G401.6 (cell line): ENCODE results near the gene ZCCHC24.

Experiments used
- FAIRE-seq: peaks from 2 replicates; lab custom pipeline; 2012; peaks lifted over from hg19 to GRCh38; lab: Jason Lieb, UNC

Gene ZCCHC24

DNA sequence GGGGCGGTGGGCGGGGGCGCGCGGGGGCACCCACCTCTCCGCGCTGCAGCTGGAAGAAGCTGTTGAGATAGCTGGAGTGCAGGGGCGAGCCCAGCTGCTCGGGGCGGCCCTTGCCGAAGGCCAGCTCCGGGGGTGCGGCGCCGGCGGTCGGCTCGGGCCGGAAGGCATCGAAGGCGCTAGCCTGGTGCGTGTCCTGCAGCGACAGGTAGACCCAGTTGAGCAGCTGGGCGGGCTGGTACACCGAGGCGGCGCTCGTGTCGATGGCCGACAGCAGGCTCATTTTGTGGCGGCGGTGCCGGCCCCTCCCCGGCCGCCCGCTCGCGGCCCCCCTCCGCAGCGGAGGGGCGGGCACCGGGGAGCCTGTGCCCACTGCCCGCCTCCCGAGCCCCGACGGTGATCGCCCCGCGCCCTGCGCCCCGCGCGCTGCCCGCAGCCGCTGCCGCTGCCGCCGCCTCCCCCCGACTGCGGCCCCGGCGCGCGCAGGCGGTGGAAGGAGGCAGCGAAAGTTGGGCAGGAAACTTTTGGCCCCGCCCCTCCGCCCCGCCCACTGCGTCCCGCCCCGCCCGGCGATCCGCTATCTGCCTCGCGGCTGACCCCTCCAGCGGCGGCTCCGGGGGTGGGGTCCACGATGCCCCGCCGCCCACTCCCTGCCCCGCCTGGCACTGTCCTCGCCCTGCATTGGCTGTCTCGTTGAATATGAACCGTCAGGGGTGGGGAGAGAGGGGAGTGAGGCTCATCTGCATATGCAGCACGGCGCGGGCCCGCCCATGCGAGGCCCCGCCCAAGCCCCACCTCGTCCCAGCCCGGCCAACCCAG, at the start of gene ZCCHC24:
Gene ZCCHC24, minus strand, starts transcription at position 464 of the 816 bp plus-strand sequence. Its CDS starts 184 bp downstream, at position 280.
- FAIRE-seq = peak; percentile 77

DNA sequence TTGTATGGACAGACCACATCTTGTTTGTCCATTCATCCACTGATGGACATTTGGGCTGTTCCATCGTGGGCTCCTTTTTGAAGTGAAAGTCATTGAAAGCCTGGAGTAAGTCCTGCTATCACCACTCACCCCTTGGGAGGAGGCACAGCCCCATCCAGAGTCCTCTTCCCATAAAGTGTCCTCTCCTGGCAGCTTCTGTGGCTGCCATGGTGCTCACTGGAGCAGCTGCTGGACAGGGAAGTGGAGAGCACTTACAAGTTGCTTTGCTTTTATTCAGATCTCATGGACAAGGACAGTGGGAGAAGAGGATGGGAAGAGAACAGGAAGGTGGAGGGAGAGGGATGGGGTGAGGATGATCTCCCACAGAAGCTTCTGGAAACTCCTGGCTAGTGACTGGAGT, 48.4 kb upstream of the ZCCHC24 start:
- no peak for FAIRE-seq

- no peak for FAIRE-seq
These were observed 47.4 kb upstream of the ZCCHC24 start for GRCh38 chr10:79492839-79493238.

DNA sequence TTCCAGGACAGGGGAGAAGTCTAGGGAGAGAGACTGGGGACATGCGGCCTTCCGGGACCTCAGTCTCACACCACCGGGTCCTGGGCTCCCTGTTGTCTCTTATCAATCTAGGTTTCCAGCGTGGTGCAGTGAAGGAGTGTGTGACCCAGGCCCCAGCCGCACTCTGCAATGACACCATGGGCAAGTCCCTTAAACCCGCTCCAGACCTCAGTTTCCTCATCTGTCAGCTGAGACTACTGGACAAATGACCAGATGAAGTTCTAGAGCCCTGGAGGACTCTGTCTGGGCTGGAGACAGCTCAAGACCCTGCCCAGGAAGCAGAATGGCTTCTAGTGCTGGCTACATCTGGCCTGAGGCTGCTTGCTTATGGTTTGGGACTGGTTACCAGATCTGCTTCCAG, 46.8 kb upstream of the ZCCHC24 start:
- no peak for FAIRE-seq

DNA sequence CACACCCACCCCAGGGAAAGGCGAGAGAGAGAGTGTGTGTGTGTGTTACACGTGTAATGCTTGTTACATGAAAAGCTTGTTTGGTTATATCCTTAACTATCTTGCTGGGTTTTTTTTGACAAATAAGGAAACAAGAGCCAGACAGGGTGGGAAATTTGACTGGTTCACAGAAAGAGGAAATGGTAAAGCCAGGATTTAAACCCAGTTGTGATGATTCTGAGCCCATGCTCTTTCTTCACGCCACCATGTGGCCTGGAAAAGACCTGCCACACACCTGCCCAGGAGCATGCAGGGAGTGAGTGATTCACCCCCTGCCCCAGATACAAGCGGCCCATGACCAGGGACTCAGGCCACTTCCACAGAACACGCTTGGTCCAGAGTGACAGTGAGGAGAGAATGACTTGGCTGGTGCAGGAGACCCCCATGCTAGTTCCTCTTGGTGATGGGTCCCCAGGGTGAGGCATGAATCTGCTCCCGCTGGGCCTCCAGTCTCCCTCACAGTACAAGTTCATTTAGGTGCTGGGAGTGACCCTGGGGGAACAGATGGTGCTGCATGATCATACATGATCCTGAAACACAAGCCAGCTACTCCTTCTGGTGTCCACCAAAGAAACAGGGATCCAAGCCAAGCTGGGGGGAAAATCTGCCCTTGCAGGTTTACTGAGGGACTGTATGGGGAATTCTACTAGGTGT, 45.9 kb upstream of the ZCCHC24 start:
- no peak for FAIRE-seq

GRCh38 chr10:79490400-79491142, 45.1 kb upstream of the ZCCHC24 start:
- no peak for FAIRE-seq

- FAIRE-seq = no peak
These were observed 43.4 kb upstream of the ZCCHC24 start for GRCh38 chr10:79488870-79489269.

DNA sequence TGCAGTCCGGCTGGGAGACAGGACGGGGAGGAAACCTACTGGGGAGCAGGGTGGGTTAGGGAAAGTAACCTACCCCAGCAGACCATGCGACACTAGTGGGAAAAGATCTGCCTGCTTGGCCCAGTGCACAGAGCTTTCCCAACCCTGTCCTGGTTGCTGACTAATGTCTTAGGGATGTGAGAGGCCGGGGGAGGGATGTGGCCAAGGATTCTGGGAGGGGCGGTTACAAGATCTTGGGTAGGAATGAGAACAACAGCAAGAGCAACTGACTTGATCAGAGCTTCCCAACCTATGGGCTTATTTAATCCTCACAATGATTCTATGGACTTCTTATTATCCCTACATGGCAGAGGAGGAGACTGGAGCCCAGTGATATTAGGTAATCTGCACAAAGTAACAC, 42.9 kb upstream of the ZCCHC24 start:
- FAIRE-seq = no peak

GRCh38 chr10:79487296-79488194, 42.1 kb upstream of the ZCCHC24 start:
- FAIRE-seq = no peak

DNA sequence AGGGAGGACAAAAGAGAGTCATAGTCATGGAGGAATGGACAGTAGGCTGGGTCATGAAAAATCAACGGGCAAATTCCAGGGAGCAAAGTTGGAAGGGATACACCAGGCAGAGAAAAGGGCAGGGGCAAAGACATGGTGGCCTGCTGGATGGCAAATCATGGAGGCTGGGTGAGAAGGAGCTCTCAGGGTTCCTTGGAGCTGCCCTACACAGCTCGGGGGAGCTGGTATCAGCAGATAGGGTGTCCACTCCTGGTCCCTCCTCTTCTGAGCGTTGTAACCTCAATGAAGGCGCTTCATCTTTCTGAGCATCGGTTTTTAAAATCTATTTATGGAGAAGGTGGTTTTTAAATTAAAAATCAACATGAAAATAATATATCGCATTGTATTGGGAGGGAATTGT, 39.1 kb upstream of the ZCCHC24 start:
- FAIRE-seq = no peak

DNA sequence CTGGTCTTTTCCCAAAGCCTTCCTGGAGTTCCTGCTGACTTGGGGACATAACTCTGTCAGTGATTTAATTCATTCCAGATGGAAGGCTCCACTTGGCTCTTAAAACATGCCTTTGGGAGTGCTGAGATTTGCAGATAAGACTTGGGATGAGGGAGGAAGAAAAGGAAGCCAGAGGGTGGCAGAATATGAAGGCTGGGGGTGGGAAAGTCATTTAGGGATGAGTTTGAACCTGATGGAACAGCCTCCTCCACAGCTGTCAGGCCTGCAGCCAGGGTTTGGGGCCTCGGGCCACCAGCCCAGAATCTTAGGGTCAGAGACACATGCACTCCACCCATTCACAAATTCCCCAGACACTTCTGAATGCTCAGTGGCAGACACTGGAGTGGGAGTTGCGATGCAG, 38.5 kb upstream of the ZCCHC24 start:
- FAIRE-seq = no peak

DNA sequence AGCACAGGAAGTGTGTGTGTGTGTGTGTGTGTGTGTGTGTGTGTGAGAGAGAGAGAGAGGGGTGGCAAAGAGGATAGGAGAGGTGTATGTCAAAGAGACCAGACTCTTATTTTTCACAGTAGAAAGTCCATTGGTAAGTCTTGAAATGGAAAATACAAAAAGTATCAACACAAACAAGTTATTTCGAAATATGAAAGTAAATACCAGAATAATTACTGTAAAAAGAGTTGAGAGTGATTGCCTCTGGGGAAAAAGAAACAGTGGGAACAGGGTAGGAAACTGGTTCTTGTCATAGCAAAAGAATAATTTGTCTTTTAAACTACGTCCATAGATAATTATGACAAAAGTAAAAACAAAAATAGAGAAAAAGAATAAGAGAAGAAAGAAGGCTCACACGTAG, 37.9 kb upstream of the ZCCHC24 start:
- no peak for FAIRE-seq

- no peak for FAIRE-seq
These were observed 37.3 kb upstream of the ZCCHC24 start for GRCh38 chr10:79482741-79483140.

GRCh38 chr10:79482304-79482703, 36.9 kb upstream of the ZCCHC24 start:
- FAIRE-seq = no peak

DNA sequence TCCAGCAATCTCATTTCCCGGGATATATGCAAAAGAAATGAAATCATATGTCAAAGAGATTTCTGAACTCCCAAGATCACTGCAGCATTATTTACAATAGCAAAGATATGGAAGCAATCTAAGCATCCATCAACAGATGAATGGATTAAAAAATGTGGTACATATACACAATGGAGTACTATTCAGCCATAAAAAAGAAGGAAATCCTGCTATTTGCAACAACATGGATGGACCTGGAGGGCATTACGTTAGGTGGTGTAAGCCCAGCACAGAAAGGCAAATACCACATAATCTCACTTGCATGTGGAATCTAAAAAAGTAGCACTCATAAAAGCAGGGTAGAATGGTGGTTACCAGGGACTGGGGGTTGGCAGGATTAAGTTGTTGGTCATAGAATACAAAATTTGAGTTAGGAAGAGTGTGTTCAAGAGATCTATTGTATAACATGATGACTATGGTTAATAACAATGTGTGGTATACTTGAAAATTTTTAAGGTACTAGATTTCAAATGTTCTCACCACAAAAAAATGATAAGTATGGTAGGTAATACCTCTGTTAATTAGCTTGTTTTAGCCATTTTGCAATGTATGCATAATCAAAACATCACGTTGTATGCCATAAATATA, 34.0 kb upstream of the ZCCHC24 start:
- no peak for FAIRE-seq

- FAIRE-seq = no peak
These were observed 32.0 kb upstream of the ZCCHC24 start for GRCh38 chr10:79477456-79477855.

- no peak for FAIRE-seq
These were observed 31.2 kb upstream of the ZCCHC24 start for GRCh38 chr10:79476645-79477044.

- no peak for FAIRE-seq
These were observed 30.5 kb upstream of the ZCCHC24 start for GRCh38 chr10:79475877-79476276.

- FAIRE-seq = no peak
These were observed 29.8 kb upstream of the ZCCHC24 start for GRCh38 chr10:79475119-79475653.

- FAIRE-seq = no peak
These were observed 28.2 kb upstream of the ZCCHC24 start for GRCh38 chr10:79473496-79474095.

DNA sequence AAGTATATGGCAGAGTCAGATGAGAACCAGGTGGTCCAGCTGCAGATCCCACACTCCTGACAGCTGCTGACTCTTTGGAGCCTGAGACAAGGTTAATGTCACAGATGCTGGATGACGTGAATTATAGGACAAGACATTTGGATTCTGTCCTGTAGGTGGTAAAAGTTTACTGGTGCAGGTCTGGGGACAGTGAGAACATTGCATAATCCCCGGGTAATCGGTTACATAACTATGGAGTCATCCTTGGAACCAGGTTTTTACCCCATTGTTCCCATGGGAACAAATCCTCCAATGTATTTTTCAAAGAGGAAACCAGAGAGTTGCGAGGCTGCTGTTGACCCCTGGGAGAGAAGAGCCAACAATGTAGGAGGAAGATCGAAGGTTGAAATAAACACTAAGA, 27.5 kb upstream of the ZCCHC24 start:
- FAIRE-seq = no peak
